Mesenchymal stem cell (in vitro differentiated cells and primary cell): Measurements from ENCODE around the gene STON2.

Experiments
- DNase-seq: peaks from one replicate; pipeline ENCODE4 v3.0.0-alpha.2; 2013
- H2AFZ ChIP-seq: one replicate; pipeline ENCODE4 v1.6.1; 2013; ENCODE audit warnings: low read depth, mild to moderate bottlenecking, control low read depth, inconsistent platforms, low read length, moderate library complexity
- H2AK5ac ChIP-seq: 2 replicates; pipeline ENCODE4 v1.6.1; 2013; ENCODE audit warnings: low read length, moderate library complexity, mild to moderate bottlenecking, inconsistent platforms; ENCODE audit not compliant: severe bottlenecking
- H2BK120ac ChIP-seq: one replicate; pipeline ENCODE4 v1.6.1; 2013; ENCODE audit warnings: low read depth, mild to moderate bottlenecking, inconsistent platforms, low read length, moderate library complexity
- H2BK12ac ChIP-seq, 2 experiments: one replicate each; pipeline ENCODE4 v1.6.1; 2013; ENCODE audit warnings: inconsistent platforms in 2 of 2, low read length in 2 of 2, mild to moderate bottlenecking in 2 of 2, moderate library complexity in 2 of 2, control low read depth in 1 of 2
- H2BK15ac ChIP-seq: one replicate; pipeline ENCODE4 v1.6.1; 2013; ENCODE audit warnings: mild to moderate bottlenecking, low read depth, inconsistent platforms; ENCODE audit not compliant: poor library complexity, severe bottlenecking
- H2BK5ac ChIP-seq: 2 replicates; pipeline ENCODE4 v1.6.1; 2013; ENCODE audit warnings: low read depth, mild to moderate bottlenecking, low read length, control low read depth, inconsistent platforms; ENCODE audit not compliant: poor library complexity, severe bottlenecking
- H3K14ac ChIP-seq, 2 experiments: one replicate each; pipeline ENCODE4 v1.6.1; 2013; ENCODE audit warnings: inconsistent platforms in 2 of 2, low read length in 2 of 2, control low read depth in 1 of 2, mild to moderate bottlenecking in 1 of 2, moderate library complexity in 1 of 2
- H3K18ac ChIP-seq, 2 experiments: one replicate each; pipeline ENCODE4 v1.6.1; 2013; ENCODE audit warnings: inconsistent platforms in 2 of 2, low read length in 2 of 2, control low read depth in 1 of 2, low read depth in 1 of 2, mild to moderate bottlenecking in 1 of 2
- H3K23ac ChIP-seq, 2 experiments: one replicate each; pipeline ENCODE4 v1.6.1; 2013; ENCODE audit warnings: inconsistent platforms in 2 of 2, low read length in 2 of 2, mild to moderate bottlenecking in 2 of 2, moderate library complexity in 2 of 2, control low read depth in 1 of 2
- H3K27ac ChIP-seq: 2 replicates; pipeline ENCODE4 v1.5.1; 2013; ENCODE audit warnings: mild to moderate bottlenecking, moderate library complexity, low read length, control low read depth, inconsistent platforms; ENCODE audit not compliant: poor library complexity, severe bottlenecking
- H3K27me3 ChIP-seq, 2 experiments: 2 replicates each; pipeline versions ENCODE4 v1.6.1 to v1.7.0; 2013; ENCODE audit warnings: low read length in 2 of 2, mild to moderate bottlenecking in 2 of 2, moderate library complexity in 2 of 2, control low read depth in 1 of 2, inconsistent platforms in 1 of 2; ENCODE audit not compliant: control insufficient read depth in 1 of 2, insufficient read depth in 1 of 2
- H3K36me3 ChIP-seq, 2 experiments: 2 replicates each; pipeline versions ENCODE4 v1.6.1 to v1.7.0; 2013; ENCODE audit warnings: low read length in 2 of 2, control low read depth in 1 of 2, inconsistent platforms in 1 of 2, low read depth in 1 of 2, mild to moderate bottlenecking in 1 of 2; ENCODE audit not compliant: insufficient read depth in 2 of 2, control insufficient read depth in 1 of 2
- H3K4ac ChIP-seq, 2 experiments: one replicate each; pipeline ENCODE4 v1.6.1; 2013; ENCODE audit warnings: inconsistent platforms in 2 of 2, low read length in 2 of 2, mild to moderate bottlenecking in 2 of 2, moderate library complexity in 2 of 2, control low read depth in 1 of 2, low read depth in 1 of 2
- H3K4me1 ChIP-seq: 2 replicates; pipeline ENCODE4 v1.6.1; 2013; ENCODE audit warnings: low read depth, low read length, control low read depth; ENCODE audit not compliant: control insufficient read depth, insufficient read depth
- H3K4me2 ChIP-seq: 2 replicates; pipeline ENCODE4 v1.6.1; 2013; ENCODE audit warnings: low read length, mild to moderate bottlenecking, inconsistent platforms; ENCODE audit not compliant: poor library complexity, severe bottlenecking
- H3K4me3 ChIP-seq, 2 experiments: 2 replicates each; pipeline versions ENCODE4 v1.5.1 to v1.7.0; 2013; ENCODE audit warnings: low read length in 2 of 2, mild to moderate bottlenecking in 2 of 2, control low read depth in 1 of 2, low read depth in 1 of 2; ENCODE audit not compliant: insufficient read depth in 1 of 2
- H3K79me1 ChIP-seq: replicated peaks from 2 replicates; pipeline ENCODE4 v1.6.1; 2013; ENCODE audit warnings: mild to moderate bottlenecking, control low read depth, low read length, inconsistent platforms; ENCODE audit not compliant: poor library complexity, severe bottlenecking
- H3K9ac ChIP-seq: 2 replicates; pipeline ENCODE4 v1.7.0; 2013; ENCODE audit warnings: mild to moderate bottlenecking, low read length, moderate library complexity
- H3K9me3 ChIP-seq: 2 replicates; pipeline ENCODE4 v1.7.0; 2013; ENCODE audit warnings: mild to moderate bottlenecking, low read length; ENCODE audit not compliant: control insufficient read depth
- H4K8ac ChIP-seq: one replicate; pipeline ENCODE4 v1.6.1; 2013; ENCODE audit warnings: inconsistent platforms, mild to moderate bottlenecking, low read length, moderate library complexity
- H4K91ac ChIP-seq: one replicate; pipeline ENCODE4 v1.6.1; 2013; ENCODE audit warnings: mild to moderate bottlenecking, low read length, inconsistent platforms
- WGBS: methylation state at CpG from one replicate; pipeline ENCODE4 v1.1.7; 2013; ENCODE audit warnings: mixed read lengths; 5-methylcytosine and 5-hydroxymethylcytosine counted together

Gene STON2

DNA sequence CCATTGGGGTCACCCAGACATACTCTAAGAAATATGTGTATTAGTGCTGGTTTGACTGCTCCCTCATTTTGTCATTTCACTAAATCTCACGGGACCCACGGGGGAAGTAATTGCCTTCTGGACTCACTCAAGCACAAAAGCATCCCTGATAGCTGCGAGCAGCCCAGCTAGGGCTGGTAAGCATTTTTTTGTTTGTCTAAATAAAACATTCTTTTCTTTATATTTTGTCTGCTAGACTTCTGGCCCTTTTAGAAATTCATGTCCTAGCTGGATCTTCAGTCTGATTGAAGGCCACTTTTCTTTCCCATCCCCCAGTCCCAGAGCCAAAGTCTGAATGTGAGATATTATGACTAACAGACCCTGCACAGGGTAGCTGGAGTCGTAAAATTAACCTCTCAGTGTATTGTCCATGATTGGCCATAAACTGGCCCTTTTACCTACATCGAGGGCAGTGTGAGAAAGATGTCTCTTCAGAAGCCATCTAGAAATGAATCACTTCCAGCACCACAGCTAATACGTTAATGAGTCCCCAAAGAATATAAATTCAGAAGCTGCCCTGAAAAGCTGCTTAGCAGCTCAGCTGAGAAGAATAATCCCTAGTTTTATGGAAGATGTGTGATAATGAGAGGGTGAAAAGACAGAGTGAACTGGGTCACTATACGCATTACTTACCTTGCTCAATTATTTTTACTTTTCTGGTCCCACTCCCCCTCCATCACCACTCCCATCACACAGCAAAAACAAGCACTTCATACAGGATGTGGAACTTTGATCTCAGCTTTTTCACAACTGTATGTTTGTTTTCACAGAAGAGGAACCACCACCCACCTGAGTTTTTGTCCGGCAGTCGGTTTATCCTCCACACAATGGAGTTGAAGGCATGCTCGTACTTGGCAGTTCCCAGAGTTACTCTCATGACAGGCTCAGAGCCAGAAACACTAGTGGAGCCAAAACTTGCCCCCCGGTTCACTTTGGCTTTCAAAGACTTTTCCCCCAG lies 123.8 kb downstream of the STON2 start:
- Histone ChIP-seq H2BK15ac (no peak overlapping the region), H2BK5ac (no peak overlapping the region)

DNA sequence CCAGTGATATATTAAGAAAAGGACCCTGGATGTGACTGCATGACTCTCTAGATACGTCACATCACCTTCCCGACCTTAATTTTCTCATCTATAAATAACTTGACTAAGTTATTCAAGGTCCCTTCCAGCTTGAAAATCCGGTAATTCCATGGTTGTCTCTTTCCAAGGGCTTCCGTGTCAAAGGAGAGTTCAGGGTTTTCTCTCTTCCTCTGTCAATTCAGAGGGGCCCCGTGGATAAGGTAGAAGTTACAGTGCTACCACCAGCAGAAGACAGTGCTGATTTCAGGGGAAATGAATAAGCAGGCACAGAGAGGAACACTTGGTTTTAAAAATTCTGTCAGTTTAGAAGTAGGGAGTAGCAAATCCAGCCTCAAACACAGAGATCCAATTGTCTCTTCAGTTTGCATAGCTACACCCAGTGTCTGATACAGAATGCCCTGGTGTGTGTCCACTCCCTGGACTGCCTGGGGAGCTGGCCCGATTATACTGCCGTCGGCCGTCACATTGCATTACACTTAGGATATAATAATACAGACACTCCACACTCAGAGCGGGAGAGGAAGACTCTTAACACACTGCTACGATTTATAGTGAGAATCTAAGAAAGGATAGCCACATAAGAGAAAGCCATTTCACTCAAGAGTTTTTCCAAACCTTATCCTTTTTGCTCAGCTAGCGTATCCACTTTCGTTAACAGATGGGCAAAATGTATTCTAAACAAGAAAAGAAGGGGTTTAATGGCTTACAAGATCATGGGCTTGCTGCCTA lies 124.6 kb downstream of the STON2 start:
- Histone ChIP-seq H2BK12ac (no peak overlapping the region), H3K4me1 (no peaks in the 10 kb centered on the region), H2BK120ac (no peak overlapping the region), H2BK15ac (no peak overlapping the region), H3K27ac (no peak overlapping the region), H3K4me2 (no peak overlapping the region), H2BK5ac (no peak overlapping the region), H2AK5ac (no peak overlapping the region), H3K27me3 (peaks cover 4 to 9% of the 10 kb centered on the region in 2 experiments), H2AFZ (no peak overlapping the region), H4K91ac (no peak overlapping the region), H3K18ac (no peak overlapping the region), H3K79me1 (no peaks in the 10 kb centered on the region), H3K14ac (no peak overlapping the region), H3K4me3 (no peak overlapping the region), H3K9me3 (no peaks in the 10 kb centered on the region), H3K9ac (no peak overlapping the region), H3K23ac (no peak overlapping the region), H3K4ac (no peak overlapping the region), H4K8ac (no peak overlapping the region), H3K36me3 (peaks cover 0 to 20% of the 10 kb centered on the region in 2 experiments)
- no peak for DNase-seq
- WGBS: 72% methylated on average over 13 of the region's 13 CpGs

More for the DNA sequence above, 123.8 kb downstream of the STON2 start:
- Histone ChIP-seq H3K36me3 (peaks cover 0 to 17% of the 10 kb centered on the region in 2 experiments), H3K4me1 (no peaks in the 10 kb centered on the region), H3K27ac (no peak overlapping the region), H2AK5ac (no peak overlapping the region), H3K9ac (no peak overlapping the region), H3K23ac (no peak overlapping the region), H3K4me2 (no peak overlapping the region), H3K79me1 (no peaks in the 10 kb centered on the region), H3K4ac (no peak overlapping the region), H4K91ac (no peak overlapping the region), H2BK12ac (no peak overlapping the region), H3K27me3 (peaks cover 4 to 6% of the 10 kb centered on the region in 2 experiments), H2BK120ac (no peak overlapping the region), H3K4me3 (no peak overlapping the region), H3K18ac (no peak overlapping the region), H3K9me3 (no peaks in the 10 kb centered on the region), H2AFZ (no peak overlapping the region), H3K14ac (no peak overlapping the region), H4K8ac (no peak overlapping the region)
- DNase-seq: no peak
- WGBS: 49% methylated on average over 10 of the region's 11 CpGs

DNA sequence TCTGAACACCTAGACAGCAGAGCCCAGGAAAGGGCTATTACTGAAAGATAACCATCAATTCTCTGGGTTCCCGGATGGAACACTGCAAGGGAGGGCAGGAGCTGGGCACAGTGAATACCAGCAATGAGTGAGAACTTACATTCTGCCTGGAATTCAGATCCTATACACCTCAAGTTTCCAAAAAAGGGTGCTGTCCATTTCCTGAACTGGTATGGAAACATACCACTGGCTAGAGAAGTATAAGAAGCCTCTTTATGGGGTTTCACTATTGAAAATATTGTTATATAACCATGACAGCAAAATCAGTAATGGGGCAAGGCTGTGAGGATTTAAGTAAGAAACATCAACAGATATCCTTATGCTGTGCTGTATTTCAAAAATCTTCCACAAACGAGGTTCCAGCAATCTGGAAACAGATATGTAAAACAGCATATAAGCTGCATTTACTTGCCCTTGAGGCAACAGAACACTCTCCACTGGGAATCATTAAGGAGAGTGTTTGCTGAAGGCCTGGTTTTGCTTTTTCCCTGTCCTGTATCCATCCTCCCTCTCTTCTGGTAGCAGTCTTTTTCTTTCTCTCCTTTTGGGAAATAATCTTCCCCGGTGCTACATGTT lies 126.1 kb downstream of the STON2 start:
- Histone ChIP-seq H3K27me3 (peaks cover 4 to 9% of the 10 kb centered on the region in 2 experiments), H3K36me3 (peaks cover 0 to 26% of the 10 kb centered on the region in 2 experiments), H2BK15ac (no peak overlapping the region), H3K4ac (no peak overlapping the region), H3K9ac (no peak overlapping the region), H3K27ac (no peak overlapping the region), H3K23ac (no peak overlapping the region), H3K14ac (no peak overlapping the region), H3K18ac (no peak overlapping the region), H4K8ac (no peak overlapping the region), H2AK5ac (no peak overlapping the region), H3K9me3 (no peaks in the 10 kb centered on the region), H2BK5ac (no peak overlapping the region), H4K91ac (no peak overlapping the region), H3K4me2 (no peak overlapping the region), H3K4me1 (no peaks in the 10 kb centered on the region), H3K4me3 (no peak overlapping the region), H2BK12ac (no peak overlapping the region), H2AFZ (no peak overlapping the region), H2BK120ac (no peak overlapping the region), H3K79me1 (no peaks in the 10 kb centered on the region)
- DNase-seq: no peak
- WGBS: 76% methylated on average over 3 of the region's 3 CpGs
